Measurements from ENCODE around the gene COA1. TPM values are rescaled to one million over a fixed set of nuclear protein-coding genes. Genes with fewer than 3 reads are reported as not detected.
"Not testable (repeated sequence)": the region's sequence is repeated elsewhere in the genome, so short reads cannot be mapped to it uniquely, and the experiment has no call there.

COA1 gene
- polyA plus RNA-seq, 1 donor from 2014 or later, result 157 TPM

GRCh38 chr7:43677864-43678263, 51.5 kb downstream of the COA1 start:
- H3K4me2 ChIP-seq (ENCODE audit: low read length), result no peak overlapping the region
- H3K79me2 ChIP-seq (replicated peaks; ENCODE audit: insufficient read depth, low read length), result peaks cover 41% of the 10 kb centered on the region
- H3K27me3 ChIP-seq (ENCODE audit: insufficient read depth, low read depth, low read length), result no peaks in the 10 kb centered on the region
- H3K9ac ChIP-seq (ENCODE audit: low read length), result no peak overlapping the region
- peaks cover 7% of the 10 kb centered on the region for H3K9me3 ChIP-seq (ENCODE audit: low read length)
- no peaks in the 10 kb centered on the region for H3F3A ChIP-seq (ENCODE audit: insufficient read depth, low read length, poor library complexity, severe bottlenecking)
- H4K20me1 ChIP-seq (ENCODE audit: insufficient read depth), result no peaks in the 10 kb centered on the region
- no peak overlapping the region for H2AFZ ChIP-seq (ENCODE audit: low read depth, low read length)
- no peaks in the 10 kb centered on the region for H3K36me3 ChIP-seq (ENCODE audit: insufficient read depth, low read length)
- H3K27ac ChIP-seq (ENCODE audit: low read length), result no peak overlapping the region
- no peak overlapping the region for H3K4me3 ChIP-seq (ENCODE audit: low read length)
- no peak for TF ChIP-seq EP300 (conservative IDR thresholded peaks at IDR 0.05; ENCODE audit: poor library complexity, severe bottlenecking)
- TF ChIP-seq MXI1 (conservative IDR thresholded peaks at IDR 0.05; ENCODE audit: poor library complexity, severe bottlenecking), result no peak
- TF ChIP-seq EZH2 (IDR thresholded peaks at IDR 0.05; ENCODE audit: borderline replicate concordance, insufficient read depth, low read length, poor library complexity, severe bottlenecking), result no peak
- TF ChIP-seq POLR2AphosphoS5 (IDR thresholded peaks at IDR 0.05), result no peak
- no peak for TF ChIP-seq SMC3 (conservative IDR thresholded peaks at IDR 0.05; ENCODE audit: poor library complexity)
- H3K9me2 ChIP-seq (ENCODE audit: insufficient read depth, low read length), result no peaks in the 10 kb centered on the region

GRCh38 chr7:43674559-43675436, 54.5 kb downstream of the COA1 start:
- H3K9me3 ChIP-seq (ENCODE audit: low read length), result peaks cover 7% of the 10 kb centered on the region
- H3K4me3 ChIP-seq (ENCODE audit: low read length), result no peak overlapping the region
- no peak overlapping the region for H3K4me2 ChIP-seq (ENCODE audit: low read length)
- no peaks in the 10 kb centered on the region for H3K9me2 ChIP-seq (ENCODE audit: insufficient read depth, low read length)
- H3F3A ChIP-seq (ENCODE audit: insufficient read depth, low read length, poor library complexity, severe bottlenecking), result no peaks in the 10 kb centered on the region
- TF ChIP-seq EZH2 (IDR thresholded peaks at IDR 0.05; ENCODE audit: borderline replicate concordance, insufficient read depth, low read length, poor library complexity, severe bottlenecking), result no peak
- TF ChIP-seq REST (IDR thresholded peaks at IDR 0.05; ENCODE audit: borderline replicate concordance), result no peak
- TF ChIP-seq TAF1 (IDR thresholded peaks at IDR 0.05; ENCODE audit: low read depth), result no peak
- no peak for TF ChIP-seq POLR2AphosphoS5 (IDR thresholded peaks at IDR 0.05)
- TF ChIP-seq MXI1 (conservative IDR thresholded peaks at IDR 0.05; ENCODE audit: poor library complexity, severe bottlenecking), result no peak
- no peak for TF ChIP-seq CTCF (IDR thresholded peaks at IDR 0.05; ENCODE audit: poor library complexity, severe bottlenecking)
- TF ChIP-seq EP300 (conservative IDR thresholded peaks at IDR 0.05; ENCODE audit: poor library complexity, severe bottlenecking), result no peak
- TF ChIP-seq SMC3 (conservative IDR thresholded peaks at IDR 0.05; ENCODE audit: poor library complexity), result no peak
- TF ChIP-seq RAD21 (conservative IDR thresholded peaks at IDR 0.05), result no peak
- H4K20me1 ChIP-seq (ENCODE audit: insufficient read depth), result no peaks in the 10 kb centered on the region
- H3K36me3 ChIP-seq (ENCODE audit: insufficient read depth, low read length), result no peaks in the 10 kb centered on the region
- peaks cover 37% of the 10 kb centered on the region for H3K79me2 ChIP-seq (replicated peaks; ENCODE audit: insufficient read depth, low read length)
- H2AFZ ChIP-seq (ENCODE audit: low read depth, low read length), result no peak overlapping the region
- H3K9ac ChIP-seq (ENCODE audit: low read length), result no peak overlapping the region
- H3K27ac ChIP-seq (ENCODE audit: low read length), result no peak overlapping the region
- no peaks in the 10 kb centered on the region for H3K27me3 ChIP-seq (ENCODE audit: insufficient read depth, low read depth, low read length)

GRCh38 chr7:43673243-43673976, 55.9 kb downstream of the COA1 start:
- not testable (repeated sequence) for H3K4me3 ChIP-seq (ENCODE audit: low read length); H3K9me3 ChIP-seq (ENCODE audit: low read length); H2AFZ ChIP-seq (ENCODE audit: low read depth, low read length); H3K27ac ChIP-seq (ENCODE audit: low read length); H3K9ac ChIP-seq (ENCODE audit: low read length); H3K4me2 ChIP-seq (ENCODE audit: low read length); H3K27me3 ChIP-seq (ENCODE audit: insufficient read depth, low read depth, low read length); H4K20me1 ChIP-seq (ENCODE audit: insufficient read depth); H3F3A ChIP-seq (ENCODE audit: insufficient read depth, low read length, poor library complexity, severe bottlenecking); H3K36me3 ChIP-seq (ENCODE audit: insufficient read depth, low read length); H3K9me2 ChIP-seq (ENCODE audit: insufficient read depth, low read length)
- H3K79me2 ChIP-seq (replicated peaks; ENCODE audit: insufficient read depth, low read length), result peaks cover 33% of the 10 kb centered on the region

All from neural cell (in vitro differentiated cells).